Activated T-cell treated with anti-CD3 and anti-CD28 coated beads, Interleukin-2, amount 50 U/mL, for 4 hours (primary cell): ENCODE measurements around the gene NOBOX. TPM values are rescaled to one million over a fixed set of nuclear protein-coding genes. Genes with fewer than 3 reads are reported as not detected.

Source experiments
- ATAC-seq, 2 donors: fragments of 200-7000 bp; cut with Tn5 transposase; one replicate each; pipeline ENCODE4 v1.10.0; 2021
- DNase-seq: peaks from one replicate; pipeline ENCODE4 v3.0.0-alpha.2; 2020
- H3K27me3 Mint-ChIP-seq: one replicate; pipeline ENCODE4 v1.8.0; 2021; ENCODE audit warnings: low read depth, mixed read lengths
- H3K36me3 Mint-ChIP-seq: one replicate; pipeline ENCODE4 v1.8.0; 2022; ENCODE audit warnings: mixed read lengths; ENCODE audit not compliant: insufficient read depth
- H3K4me1 Mint-ChIP-seq: one replicate; pipeline ENCODE4 v1.8.0; 2021; ENCODE audit warnings: low read depth, mixed read lengths
- H3K4me3 Mint-ChIP-seq: one replicate; pipeline ENCODE4 v1.8.0; 2021; ENCODE audit warnings: mild to moderate bottlenecking, moderate library complexity, mixed read lengths
- H3K9me3 Mint-ChIP-seq: one replicate; pipeline ENCODE4 v1.8.0; 2021; ENCODE audit warnings: mixed read lengths
- total RNA-seq, 3 donors: library from RNA; stranded (reverse); gene quantifications; one replicate each; pipeline ENCODE4 v1.2.1, GENCODE V29; 2021

The NOBOX gene
- total RNA-seq, 3 donors from 2014 or later = not detected

DNA sequence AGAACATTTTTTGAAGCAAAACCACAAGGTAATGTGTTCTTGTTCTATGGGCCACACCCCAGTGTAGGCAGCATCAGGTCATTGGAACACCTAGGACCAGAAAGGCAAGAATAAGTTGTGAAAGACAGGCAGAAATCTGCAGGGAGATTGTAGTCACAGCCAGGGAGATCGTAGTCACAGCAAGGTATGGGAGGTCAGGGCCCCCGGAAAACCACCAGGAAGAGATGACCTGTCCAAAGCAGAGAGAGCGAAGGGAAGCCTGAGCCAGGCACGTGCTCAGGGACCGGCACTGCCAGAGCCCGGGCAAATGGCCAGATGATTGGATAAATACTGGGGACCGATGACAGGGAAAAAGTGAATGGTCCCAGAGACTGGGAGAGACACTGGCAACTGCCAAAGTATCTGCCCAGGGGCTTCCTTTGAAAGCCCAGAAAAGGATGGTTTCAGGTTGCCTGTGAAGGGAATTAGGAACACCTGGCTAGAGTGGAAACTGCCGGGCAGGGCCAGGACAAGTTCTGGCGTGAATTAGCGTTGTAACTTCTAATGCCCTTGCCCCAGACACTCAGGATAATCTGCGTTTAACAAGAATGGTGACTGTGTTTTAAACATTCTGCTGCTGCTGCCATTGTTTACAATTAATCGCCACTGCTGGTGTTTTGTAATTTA is 3.9 kb upstream of the NOBOX start:
- no peaks in the 10 kb centered on the region for H3K36me3 Mint-ChIP-seq
- DNase-seq (no peak), ATAC-seq (no peak)
- H3K4me1 Mint-ChIP-seq = no peaks in the 10 kb centered on the region
- H3K27me3 Mint-ChIP-seq = peaks cover 6% of the 10 kb centered on the region
- no peaks in the 10 kb centered on the region for H3K9me3 Mint-ChIP-seq
- no peak overlapping the region for H3K4me3 Mint-ChIP-seq

DNA sequence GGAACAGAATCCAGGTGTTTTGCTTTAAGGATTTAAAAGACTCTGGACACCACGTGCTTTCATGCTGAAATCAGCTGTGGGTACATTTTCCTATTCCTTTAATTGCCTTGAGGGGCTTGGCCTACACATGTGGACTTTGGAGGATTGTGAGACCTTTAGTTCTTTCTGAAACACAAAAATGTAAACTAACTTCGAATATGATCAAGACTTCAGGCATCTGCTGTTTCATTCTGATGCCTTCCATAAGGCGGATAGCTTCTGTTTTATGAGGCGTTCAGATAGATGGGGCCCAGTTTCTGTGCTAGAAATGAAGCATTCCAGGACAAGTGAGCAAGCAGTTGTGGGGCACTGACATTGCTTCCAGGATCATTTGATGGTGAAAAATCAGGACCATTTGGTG is 1.5 kb upstream of the NOBOX start:
- H3K4me3 Mint-ChIP-seq = no peak overlapping the region
- no peaks in the 10 kb centered on the region for H3K9me3 Mint-ChIP-seq
- DNase-seq (no peak), ATAC-seq (no peak)
- H3K4me1 Mint-ChIP-seq = no peaks in the 10 kb centered on the region
- no peaks in the 10 kb centered on the region for H3K36me3 Mint-ChIP-seq
- H3K27me3 Mint-ChIP-seq = peaks cover 9% of the 10 kb centered on the region

DNA sequence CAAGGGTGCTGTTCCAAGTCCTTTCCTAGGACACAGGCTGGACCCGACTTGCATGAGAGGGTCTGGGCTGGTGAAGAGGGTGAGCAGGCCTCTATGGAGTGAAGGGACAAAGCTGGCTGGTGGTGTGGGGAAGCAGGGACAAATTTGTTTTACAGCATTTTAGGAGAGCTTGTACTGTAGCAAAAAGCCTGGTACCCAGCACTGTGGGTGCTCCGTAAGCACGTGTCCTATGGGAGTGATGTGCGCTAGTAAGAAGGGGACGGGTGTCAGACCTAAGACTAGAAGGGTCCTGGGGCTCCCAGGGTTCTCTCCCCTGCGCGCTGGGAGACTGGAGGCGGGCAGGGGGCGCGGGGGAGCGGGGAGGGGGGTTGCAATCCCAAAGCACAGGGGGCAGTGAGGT is 391 bp downstream of the NOBOX start:
- H3K9me3 Mint-ChIP-seq = no peaks in the 10 kb centered on the region
- no peak overlapping the region for H3K4me3 Mint-ChIP-seq
- DNase-seq (no peak), ATAC-seq (no peak)
- H3K27me3 Mint-ChIP-seq = peaks cover 7% of the 10 kb centered on the region
- H3K4me1 Mint-ChIP-seq = no peaks in the 10 kb centered on the region
- H3K36me3 Mint-ChIP-seq = no peaks in the 10 kb centered on the region

DNA sequence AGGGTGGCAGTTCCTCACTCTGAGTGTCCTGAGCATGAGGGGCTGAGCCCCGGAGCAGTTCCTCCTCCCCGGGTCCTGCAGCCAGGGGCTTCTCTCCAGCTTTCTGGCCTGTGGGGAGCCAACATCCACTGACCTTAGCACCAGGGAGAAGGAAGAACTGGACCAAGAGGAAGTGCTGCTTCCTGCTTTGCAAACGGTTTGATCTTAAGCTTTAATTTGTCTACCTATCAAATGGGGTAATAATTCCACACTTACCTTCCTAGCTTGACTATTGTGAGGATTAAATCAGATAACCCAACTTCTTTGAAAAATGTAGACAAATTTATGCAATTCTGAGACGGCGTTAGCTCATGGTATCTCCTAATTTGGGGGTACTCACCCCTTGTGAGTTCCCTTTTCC is 2.0 kb downstream of the NOBOX start:
- H3K27me3 Mint-ChIP-seq = peaks cover 7% of the 10 kb centered on the region
- H3K36me3 Mint-ChIP-seq = no peaks in the 10 kb centered on the region
- ATAC-seq = no peak
- H3K4me3 Mint-ChIP-seq = no peak overlapping the region
- no peak for DNase-seq
- no peaks in the 10 kb centered on the region for H3K9me3 Mint-ChIP-seq
- no peaks in the 10 kb centered on the region for H3K4me1 Mint-ChIP-seq

DNA sequence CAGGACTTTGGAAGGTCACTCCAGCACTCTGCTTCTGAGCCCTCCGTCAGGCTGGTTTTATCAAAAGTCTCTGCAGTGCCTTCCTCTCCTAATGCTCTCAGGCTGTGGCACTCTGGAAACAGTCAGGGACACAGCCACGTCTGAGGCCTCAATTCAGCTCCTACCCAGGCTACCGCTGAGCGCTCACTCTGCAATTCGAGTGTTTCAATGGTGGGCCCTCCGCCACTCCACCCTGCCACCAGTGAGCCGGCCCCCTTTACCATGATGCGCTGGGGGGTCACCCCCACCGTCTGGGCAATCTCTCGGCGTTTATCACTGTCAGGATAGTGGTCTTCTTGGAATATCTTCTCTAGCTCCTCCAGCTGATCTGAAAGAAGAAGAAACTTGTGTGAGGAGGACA is 3.5 kb downstream of the NOBOX start:
- DNase-seq (no peak), ATAC-seq (no peak)
- H3K27me3 Mint-ChIP-seq = peaks cover 7% of the 10 kb centered on the region
- H3K4me1 Mint-ChIP-seq = no peaks in the 10 kb centered on the region
- no peak overlapping the region for H3K4me3 Mint-ChIP-seq
- no peaks in the 10 kb centered on the region for H3K9me3 Mint-ChIP-seq
- no peaks in the 10 kb centered on the region for H3K36me3 Mint-ChIP-seq

DNA sequence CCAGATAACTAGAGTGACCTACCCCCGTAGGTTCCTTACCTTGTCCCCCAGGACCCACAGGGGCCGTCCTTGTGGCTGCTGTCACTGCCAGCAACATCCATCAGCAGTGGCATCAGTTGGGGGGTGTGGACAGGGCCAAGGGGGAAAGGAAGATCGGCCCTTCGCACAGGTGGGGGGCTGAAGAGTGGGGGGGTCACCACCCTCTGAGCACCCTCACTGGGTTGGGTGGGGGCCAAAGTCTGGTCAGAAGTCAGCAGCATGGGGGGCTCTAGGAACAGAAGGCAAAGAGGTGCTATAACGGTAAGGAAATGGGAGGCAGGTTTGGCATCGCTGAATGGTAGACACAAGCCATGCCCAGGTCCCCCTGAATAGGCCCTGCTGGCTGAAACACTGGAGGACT is 4.6 kb downstream of the NOBOX start:
- H3K4me3 Mint-ChIP-seq = no peak overlapping the region
- H3K36me3 Mint-ChIP-seq = no peaks in the 10 kb centered on the region
- ATAC-seq (no peak), DNase-seq (no peak)
- no peaks in the 10 kb centered on the region for H3K4me1 Mint-ChIP-seq
- peaks cover 7% of the 10 kb centered on the region for H3K27me3 Mint-ChIP-seq
- no peaks in the 10 kb centered on the region for H3K9me3 Mint-ChIP-seq

DNA sequence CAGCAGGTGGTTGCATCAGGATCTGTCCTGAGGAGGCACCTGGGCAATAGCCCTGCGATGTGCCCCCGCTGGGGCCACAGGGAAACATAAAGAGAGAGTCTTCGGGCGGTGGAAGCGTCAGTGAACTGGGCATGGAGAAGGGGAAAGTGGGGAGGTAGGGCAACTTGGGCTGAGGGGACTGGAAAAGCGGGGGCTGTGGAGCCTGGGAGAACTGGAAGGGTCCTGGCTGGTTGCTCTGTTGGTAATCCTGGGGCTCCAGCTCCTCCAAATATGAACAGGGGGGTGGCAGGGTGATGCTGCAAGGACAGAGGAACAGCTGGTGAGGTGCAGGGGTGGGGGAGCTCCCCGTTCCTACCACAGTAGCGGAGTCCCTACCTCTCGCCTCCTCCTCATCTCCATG is 5.2 kb downstream of the NOBOX start:
- no peak overlapping the region for H3K4me3 Mint-ChIP-seq
- peaks cover 7% of the 10 kb centered on the region for H3K27me3 Mint-ChIP-seq
- no peaks in the 10 kb centered on the region for H3K9me3 Mint-ChIP-seq
- no peaks in the 10 kb centered on the region for H3K36me3 Mint-ChIP-seq
- no peaks in the 10 kb centered on the region for H3K4me1 Mint-ChIP-seq
- ATAC-seq (no peak), DNase-seq (no peak)

DNA sequence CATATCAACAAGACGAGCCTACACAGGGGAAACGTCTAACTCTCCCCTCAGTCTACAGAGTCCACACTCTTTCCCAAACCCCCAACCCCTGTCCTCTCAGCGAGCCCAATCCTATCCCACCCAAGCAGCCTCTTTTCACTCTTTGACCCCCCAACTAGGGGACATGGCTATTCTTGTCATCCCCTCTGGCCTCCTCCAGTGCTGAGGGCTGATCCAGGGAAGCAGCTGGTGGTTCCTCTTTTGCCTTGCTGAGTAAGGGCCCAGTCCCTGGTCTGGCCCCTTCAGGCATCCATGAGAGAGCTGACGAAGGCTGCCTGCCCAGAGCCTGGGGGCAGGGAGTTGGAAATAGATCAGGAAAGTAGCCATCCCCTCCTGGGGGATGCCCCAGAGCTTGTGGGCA is 6.4 kb downstream of the NOBOX start:
- no peak for DNase-seq
- peaks cover under 1% of the 10 kb centered on the region for H3K27me3 Mint-ChIP-seq
- no peaks in the 10 kb centered on the region for H3K4me1 Mint-ChIP-seq
- H3K4me3 Mint-ChIP-seq = no peak overlapping the region
- no peaks in the 10 kb centered on the region for H3K36me3 Mint-ChIP-seq
- H3K9me3 Mint-ChIP-seq = no peaks in the 10 kb centered on the region
- ATAC-seq = no peak

DNA sequence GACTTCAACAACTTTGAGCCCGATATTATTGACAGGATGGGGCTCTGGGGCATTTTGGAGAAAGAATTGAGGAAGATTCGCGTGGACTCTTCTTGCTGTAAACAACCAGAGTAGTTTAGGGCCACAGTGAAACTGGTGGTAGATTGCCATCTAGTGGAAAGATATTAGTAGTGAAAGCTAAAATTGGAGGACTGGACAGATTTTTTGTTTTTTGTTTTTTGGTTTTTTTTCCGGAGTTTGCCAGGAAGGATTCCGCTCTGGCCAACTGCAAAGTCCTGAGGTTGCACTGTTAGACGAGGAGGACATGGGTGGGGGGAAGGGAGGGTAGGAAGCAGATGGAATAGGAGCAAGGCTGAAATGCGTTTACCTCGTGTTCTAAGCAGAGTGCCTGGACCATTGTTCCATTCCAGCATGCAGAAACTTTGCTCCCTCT is 11.7 kb downstream of the NOBOX start:
- Mint-ChIP-seq H3K36me3 (no peaks in the 10 kb centered on the region), H3K9me3 (no peaks in the 10 kb centered on the region), H3K27me3 (no peaks in the 10 kb centered on the region), H3K4me1 (peaks cover 3% of the 10 kb centered on the region), H3K4me3 (no peak overlapping the region)
- ATAC-seq (peak; percentile 63 to 73), DNase-seq (no peak)

DNA sequence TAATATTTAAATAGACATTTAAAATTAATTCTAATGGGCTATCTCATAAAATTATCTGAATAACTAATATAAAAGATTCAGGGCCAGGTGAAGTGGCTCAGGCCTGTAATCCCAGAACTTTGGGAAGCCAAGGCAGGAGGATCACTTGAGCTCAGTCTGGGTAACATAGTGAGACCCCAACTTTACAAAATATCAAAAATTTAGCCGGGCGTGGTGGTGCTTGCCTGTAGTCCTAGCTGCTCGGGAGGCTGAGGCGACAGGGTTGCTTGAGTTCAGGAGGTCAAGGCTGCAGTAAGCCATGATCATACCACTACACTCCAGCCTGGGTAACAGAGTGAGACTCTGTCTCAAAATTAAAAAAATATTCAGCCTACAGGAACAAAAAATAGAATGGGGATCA is 12.5 kb downstream of the NOBOX start:
- Mint-ChIP-seq H3K9me3 (no peaks in the 10 kb centered on the region), H3K36me3 (no peaks in the 10 kb centered on the region), H3K4me3 (no peak overlapping the region), H3K27me3 (no peaks in the 10 kb centered on the region), H3K4me1 (peaks cover 6% of the 10 kb centered on the region)
- ATAC-seq (no peak), DNase-seq (no peak)

DNA sequence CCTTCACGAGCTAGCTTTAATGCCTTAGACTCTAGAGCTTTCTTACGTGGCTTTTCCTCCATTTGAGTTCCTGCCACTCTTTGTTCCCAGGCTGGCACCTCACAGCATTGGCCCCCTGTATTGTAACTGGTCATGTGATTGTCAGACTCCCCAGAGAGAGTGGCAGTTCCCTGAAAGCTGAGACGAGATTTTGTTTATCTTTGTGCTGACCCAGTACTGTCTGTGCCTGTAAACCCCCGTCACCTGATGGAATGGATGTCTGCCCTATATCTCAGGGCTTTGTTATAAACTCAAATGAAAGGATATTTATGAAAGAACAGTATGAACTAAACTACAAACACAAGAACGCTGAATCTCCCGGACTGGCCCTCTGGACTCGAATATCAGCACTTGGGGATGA is 13.0 kb downstream of the NOBOX start:
- no peak for ATAC-seq
- peaks cover 6% of the 10 kb centered on the region for H3K4me1 Mint-ChIP-seq
- no peaks in the 10 kb centered on the region for H3K36me3 Mint-ChIP-seq
- no peaks in the 10 kb centered on the region for H3K27me3 Mint-ChIP-seq
- H3K4me3 Mint-ChIP-seq = no peak overlapping the region
- no peaks in the 10 kb centered on the region for H3K9me3 Mint-ChIP-seq
- no peak for DNase-seq

DNA sequence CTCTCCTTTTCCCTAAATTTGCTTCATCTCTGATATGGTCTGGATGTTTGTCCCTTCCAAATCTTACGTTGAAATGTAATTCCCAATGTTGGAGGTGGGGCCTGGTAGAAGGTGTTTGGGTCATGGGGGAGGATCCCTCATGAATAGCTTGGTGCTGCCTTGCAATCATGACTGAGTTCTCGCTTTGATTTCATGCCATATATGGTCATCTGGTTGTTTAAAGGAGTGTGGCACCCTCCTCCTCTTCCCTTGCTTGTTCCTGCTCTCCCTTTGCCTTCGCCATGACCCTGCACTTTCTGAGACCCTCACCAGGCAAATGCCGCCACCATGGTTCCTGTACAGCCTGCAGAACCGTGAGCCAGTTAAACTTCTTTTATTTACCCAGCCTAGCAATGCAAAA is 14.5 kb downstream of the NOBOX start:
- H3K36me3 Mint-ChIP-seq = no peaks in the 10 kb centered on the region
- H3K4me1 Mint-ChIP-seq = peaks cover 14% of the 10 kb centered on the region
- H3K9me3 Mint-ChIP-seq = no peaks in the 10 kb centered on the region
- H3K4me3 Mint-ChIP-seq = no peak overlapping the region
- no peaks in the 10 kb centered on the region for H3K27me3 Mint-ChIP-seq
- ATAC-seq (no peak), DNase-seq (no peak)

DNA sequence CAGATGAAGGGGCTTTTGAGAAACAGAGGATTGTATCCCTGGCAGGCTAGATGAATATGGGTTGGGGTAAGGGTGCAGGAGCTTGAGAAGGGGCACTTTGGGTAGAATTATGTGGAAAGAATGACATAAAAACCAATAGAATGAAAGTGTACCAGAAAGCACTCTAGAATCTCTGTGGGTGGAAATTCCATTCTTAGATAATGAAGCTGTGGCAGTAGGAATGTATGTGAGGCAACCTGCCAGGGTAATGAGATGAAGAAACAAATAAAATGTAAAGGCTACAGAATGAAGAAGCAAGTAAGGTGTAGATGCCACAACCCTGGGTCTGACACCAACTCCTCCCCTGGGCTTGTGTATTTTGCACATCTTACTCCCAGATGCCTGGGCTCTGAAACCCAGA is 16.8 kb downstream of the NOBOX start:
- Mint-ChIP-seq H3K4me1 (peaks cover 12% of the 10 kb centered on the region), H3K27me3 (no peaks in the 10 kb centered on the region), H3K36me3 (no peaks in the 10 kb centered on the region), H3K9me3 (no peaks in the 10 kb centered on the region), H3K4me3 (no peak overlapping the region)
- no peak for ATAC-seq
- no peak for DNase-seq

DNA sequence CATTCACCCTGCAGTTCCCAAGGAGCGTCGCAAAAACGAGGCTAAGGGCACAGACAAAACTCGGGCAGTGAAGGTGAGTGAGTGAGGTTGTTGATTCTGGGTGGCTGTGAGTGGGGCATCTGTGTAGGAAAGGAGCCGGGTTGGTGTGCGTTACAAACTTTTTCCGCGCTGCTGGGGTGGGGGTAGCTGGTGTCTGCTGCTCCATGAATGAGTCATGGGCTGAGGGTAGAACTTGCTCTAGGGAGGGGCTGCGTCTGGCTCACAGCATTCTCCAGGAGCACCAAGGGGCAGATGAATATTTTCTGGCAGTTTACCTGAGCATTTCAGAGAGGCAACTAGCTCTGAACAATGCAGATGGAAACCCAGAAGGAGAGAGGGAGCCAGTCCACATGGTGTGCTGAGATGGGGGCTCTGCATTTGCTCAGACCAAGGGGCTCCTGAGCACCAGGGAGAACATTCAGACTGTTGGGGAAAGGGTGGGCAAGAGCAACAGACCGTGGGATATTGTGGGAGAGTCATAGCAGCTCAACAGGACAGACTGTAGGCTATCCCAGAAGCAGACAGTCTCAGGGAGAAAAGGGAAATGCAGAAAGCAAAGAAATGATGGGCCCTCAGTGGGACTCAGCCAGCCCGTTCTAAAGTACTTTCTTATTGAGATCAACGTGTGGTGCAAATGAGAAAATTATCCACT is 18.8 kb downstream of the NOBOX start:
- Mint-ChIP-seq H3K4me1 (peaks cover 12% of the 10 kb centered on the region), H3K27me3 (no peaks in the 10 kb centered on the region), H3K9me3 (no peaks in the 10 kb centered on the region), H3K4me3 (no peak overlapping the region), H3K36me3 (no peaks in the 10 kb centered on the region)
- peak; percentile 22 for DNase-seq
- peak; percentile 61 to 62 for ATAC-seq

DNA sequence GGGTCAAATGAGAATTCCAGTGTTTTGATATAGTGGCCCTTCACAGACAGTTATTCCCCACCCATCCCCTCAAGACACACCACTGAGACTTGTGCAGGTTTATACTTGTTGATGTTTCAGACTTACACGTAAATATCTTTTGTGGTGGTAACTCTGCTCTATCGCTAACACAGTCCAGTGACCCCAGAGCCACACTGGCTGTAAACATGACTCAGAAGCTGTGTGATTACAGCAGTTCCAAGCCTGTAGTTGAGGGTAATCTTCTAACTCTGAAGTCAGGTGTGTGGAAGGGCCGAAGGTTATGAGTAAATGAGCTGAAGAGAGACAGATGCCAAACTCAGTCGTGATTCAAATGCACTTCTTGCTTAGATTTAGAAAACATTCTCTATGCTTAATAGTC is 19.4 kb downstream of the NOBOX start:
- ATAC-seq (no peak), DNase-seq (no peak)
- H3K4me3 Mint-ChIP-seq = no peak overlapping the region
- H3K27me3 Mint-ChIP-seq = no peaks in the 10 kb centered on the region
- H3K4me1 Mint-ChIP-seq = peaks cover 12% of the 10 kb centered on the region
- no peaks in the 10 kb centered on the region for H3K36me3 Mint-ChIP-seq
- no peaks in the 10 kb centered on the region for H3K9me3 Mint-ChIP-seq
